Measurements from ENCODE around the gene CACNB2.
"Not testable (repeated sequence)": the region's sequence is repeated elsewhere in the genome, so short reads cannot be mapped to it uniquely, and the experiment has no call there.

DNA sequence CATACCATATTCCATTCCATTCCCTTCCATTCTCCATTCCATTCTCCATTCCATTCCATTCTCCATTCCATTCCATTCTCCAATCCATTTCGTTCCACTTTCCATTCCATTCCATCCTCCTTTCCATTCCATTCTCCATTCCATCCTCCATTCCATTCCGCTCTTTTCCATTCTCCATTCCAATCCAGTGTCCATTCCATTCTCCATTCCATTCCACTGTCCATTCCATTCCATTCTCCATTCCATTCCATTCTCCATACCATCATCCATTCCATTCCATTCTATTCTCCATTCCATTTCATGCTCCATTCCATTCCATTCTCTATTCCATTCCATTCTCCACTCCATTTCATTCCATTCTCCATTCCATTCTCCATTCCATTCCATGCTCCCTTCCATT, 430.2 kb downstream of the CACNB2 start:
- TF ChIP-seq, protein P1, sequence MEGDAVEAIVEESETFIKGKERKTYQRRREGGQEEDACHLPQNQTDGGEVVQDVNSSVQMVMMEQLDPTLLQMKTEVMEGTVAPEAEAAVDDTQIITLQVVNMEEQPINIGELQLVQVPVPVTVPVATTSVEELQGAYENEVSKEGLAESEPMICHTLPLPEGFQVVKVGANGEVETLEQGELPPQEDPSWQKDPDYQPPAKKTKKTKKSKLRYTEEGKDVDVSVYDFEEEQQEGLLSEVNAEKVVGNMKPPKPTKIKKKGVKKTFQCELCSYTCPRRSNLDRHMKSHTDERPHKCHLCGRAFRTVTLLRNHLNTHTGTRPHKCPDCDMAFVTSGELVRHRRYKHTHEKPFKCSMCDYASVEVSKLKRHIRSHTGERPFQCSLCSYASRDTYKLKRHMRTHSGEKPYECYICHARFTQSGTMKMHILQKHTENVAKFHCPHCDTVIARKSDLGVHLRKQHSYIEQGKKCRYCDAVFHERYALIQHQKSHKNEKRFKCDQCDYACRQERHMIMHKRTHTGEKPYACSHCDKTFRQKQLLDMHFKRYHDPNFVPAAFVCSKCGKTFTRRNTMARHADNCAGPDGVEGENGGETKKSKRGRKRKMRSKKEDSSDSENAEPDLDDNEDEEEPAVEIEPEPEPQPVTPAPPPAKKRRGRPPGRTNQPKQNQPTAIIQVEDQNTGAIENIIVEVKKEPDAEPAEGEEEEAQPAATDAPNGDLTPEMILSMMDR (IDR thresholded peaks at IDR 0.05; ENCODE audit: poor library complexity) = not testable (repeated sequence)
- not testable (repeated sequence) for TF ChIP-seq EZH2phosphoT487 (IDR thresholded peaks at IDR 0.05; ENCODE audit: low read depth, severe bottlenecking, unreplicated experiment); EZH2 (IDR thresholded peaks at IDR 0.05; ENCODE audit: borderline replicate concordance)

Measured in hepatocyte (in vitro differentiated cells).